HG02852 (cell line): ENCODE results near the gene HLA-DRB1.
"Not testable (repeated sequence)": the region's sequence is repeated elsewhere in the genome, so short reads cannot be mapped to it uniquely, and the experiment has no call there.

Experiments
- ATAC-seq: cut with Tn5 transposase; IDR thresholded peaks from one replicate; pipeline ENCODE4 v1.9.1; 2021; ENCODE audit warnings: mild to moderate bottlenecking, moderate library complexity; ENCODE audit not compliant: unreplicated experiment

Gene HLA-DRB1

GRCh38 chr6:32565511-32565910 is 24.1 kb downstream of the HLA-DRB1 start:
- no peak for ATAC-seq

GRCh38 chr6:32562940-32563339 is 26.7 kb downstream of the HLA-DRB1 start:
- no peak for ATAC-seq

GRCh38 chr6:32559747-32560146 is 29.9 kb downstream of the HLA-DRB1 start:
- ATAC-seq: no peak

- no peak for ATAC-seq
These were observed 31.1 kb downstream of the HLA-DRB1 start for GRCh38 chr6:32558426-32559057.

GRCh38 chr6:32554116-32554965 is 35.3 kb downstream of the HLA-DRB1 start:
- no peak for ATAC-seq

GRCh38 chr6:32553037-32553742 is 36.5 kb downstream of the HLA-DRB1 start:
- ATAC-seq: no peak

GRCh38 chr6:32551410-32551809 is 38.2 kb downstream of the HLA-DRB1 start:
- ATAC-seq: no peak

- no peak for ATAC-seq
These were observed 49.8 kb downstream of the HLA-DRB1 start for GRCh38 chr6:32539839-32540238.

GRCh38 chr6:32530431-32530793 is 59.2 kb downstream of the HLA-DRB1 start:
- ATAC-seq: not testable (repeated sequence)

GRCh38 chr6:32529697-32530430 is 59.8 kb downstream of the HLA-DRB1 start, which contains the start of gene HLA-DRB5:
HLA-DRB5 (minus strand) TSS chr6:32530287; CDS start chr6:32530224, 63 bp downstream.
- ATAC-seq: peak; percentile 48
